Measurements from ENCODE around the gene MDM1. TPM values are rescaled to one million over a fixed set of nuclear protein-coding genes. Genes with fewer than 3 reads are reported as not detected.

The MDM1 gene
- total RNA-seq, 1 experiment from 2014 or later = 14.0 TPM

- no peaks in the 10 kb centered on the region for H4K20me1 ChIP-seq (ENCODE audit: insufficient read depth)
- H3K9me2 ChIP-seq (ENCODE audit: insufficient read depth) = 0 out of 2 replicates have a peak, but pooled peaks cover 4% of the 10 kb centered on the region
- intact Hi-C loops (cut with micrococcal nuclease; ENCODE audit: unreplicated experiment) = no loop called here
- no peak overlapping the region for H3K27ac ChIP-seq
- H3K27me3 ChIP-seq (ENCODE audit: insufficient read depth, low read depth) = no peaks in the 10 kb centered on the region
- H3K4me2 ChIP-seq = no peak overlapping the region
- H3K79me2 ChIP-seq (ENCODE audit: low read depth) = no peaks in the 10 kb centered on the region
- no peak for TF ChIP-seq EZH2 (IDR thresholded peaks at IDR 0.05; ENCODE audit: low read depth)
- TF ChIP-seq, protein P1, sequence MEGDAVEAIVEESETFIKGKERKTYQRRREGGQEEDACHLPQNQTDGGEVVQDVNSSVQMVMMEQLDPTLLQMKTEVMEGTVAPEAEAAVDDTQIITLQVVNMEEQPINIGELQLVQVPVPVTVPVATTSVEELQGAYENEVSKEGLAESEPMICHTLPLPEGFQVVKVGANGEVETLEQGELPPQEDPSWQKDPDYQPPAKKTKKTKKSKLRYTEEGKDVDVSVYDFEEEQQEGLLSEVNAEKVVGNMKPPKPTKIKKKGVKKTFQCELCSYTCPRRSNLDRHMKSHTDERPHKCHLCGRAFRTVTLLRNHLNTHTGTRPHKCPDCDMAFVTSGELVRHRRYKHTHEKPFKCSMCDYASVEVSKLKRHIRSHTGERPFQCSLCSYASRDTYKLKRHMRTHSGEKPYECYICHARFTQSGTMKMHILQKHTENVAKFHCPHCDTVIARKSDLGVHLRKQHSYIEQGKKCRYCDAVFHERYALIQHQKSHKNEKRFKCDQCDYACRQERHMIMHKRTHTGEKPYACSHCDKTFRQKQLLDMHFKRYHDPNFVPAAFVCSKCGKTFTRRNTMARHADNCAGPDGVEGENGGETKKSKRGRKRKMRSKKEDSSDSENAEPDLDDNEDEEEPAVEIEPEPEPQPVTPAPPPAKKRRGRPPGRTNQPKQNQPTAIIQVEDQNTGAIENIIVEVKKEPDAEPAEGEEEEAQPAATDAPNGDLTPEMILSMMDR (conservative IDR thresholded peaks at IDR 0.05) = no peak
- no peak for DNase-seq
- no peaks in the 10 kb centered on the region for H3F3A ChIP-seq (ENCODE audit: insufficient read depth, low read depth)
- POLR2A ChIA-PET (ENCODE audit: unreplicated experiment) = no interaction called here
- H2AFZ ChIP-seq = no peak overlapping the region
- H3K9me3 ChIP-seq (ENCODE audit: insufficient read depth, low read depth) = no peaks in the 10 kb centered on the region
- CTCF ChIA-PET = no interaction called here
- no TSS peak for BruUV-seq (replicated peaks)
- H3K4me1 ChIP-seq (replicated peaks; ENCODE audit: insufficient read depth) = peaks cover 11% of the 10 kb centered on the region; the same call in 1 of the 2 replicates
- H3K4me3 ChIP-seq = no peak overlapping the region
- no peaks in the 10 kb centered on the region for H3K36me3 ChIP-seq (ENCODE audit: low read depth)
Measured at GRCh38 chr12:68294251-68294650, 37.9 kb downstream of the MDM1 start.

- intact Hi-C loops (cut with micrococcal nuclease; ENCODE audit: unreplicated experiment) = no loop called here
- TF ChIP-seq, protein P1 (conservative IDR thresholded peaks at IDR 0.05) = no peak
- TF ChIP-seq EZH2 (IDR thresholded peaks at IDR 0.05; ENCODE audit: low read depth) = no peak
- 0 out of 2 replicates have a peak, but pooled peaks cover 4% of the 10 kb centered on the region for H3K9me2 ChIP-seq (ENCODE audit: insufficient read depth)
- ChIA-PET POLR2A (ENCODE audit: unreplicated experiment) (interaction anchor here (0.7 kb wide), 1 partner anchor 22 kb away, joined by 8 read pairs; no protein-coding TSS in a partner anchor), CTCF (no interaction called here)
- no peak overlapping the region for H3K4me2 ChIP-seq
- H3K9me3 ChIP-seq (ENCODE audit: insufficient read depth, low read depth) = no peaks in the 10 kb centered on the region
- no peak for DNase-seq
- BruUV-seq (replicated peaks) = no TSS peak
- H3K4me1 ChIP-seq (replicated peaks; ENCODE audit: insufficient read depth) = peaks cover 11% of the 10 kb centered on the region; the same call in 1 of the 2 replicates
- H3F3A ChIP-seq (ENCODE audit: insufficient read depth, low read depth) = no peaks in the 10 kb centered on the region
- H4K20me1 ChIP-seq (ENCODE audit: insufficient read depth) = no peaks in the 10 kb centered on the region
- no peak overlapping the region for H3K4me3 ChIP-seq
- no peaks in the 10 kb centered on the region for H3K36me3 ChIP-seq (ENCODE audit: low read depth)
- no peaks in the 10 kb centered on the region for H3K27me3 ChIP-seq (ENCODE audit: insufficient read depth, low read depth)
- H3K79me2 ChIP-seq (ENCODE audit: low read depth) = no peaks in the 10 kb centered on the region
- no peak overlapping the region for H2AFZ ChIP-seq
- no peak overlapping the region for H3K27ac ChIP-seq
Measured at GRCh38 chr12:68293347-68293746, 38.8 kb downstream of the MDM1 start.

- H3K27me3 ChIP-seq (ENCODE audit: insufficient read depth, low read depth) = no peaks in the 10 kb centered on the region
- no TSS peak for BruUV-seq (replicated peaks)
- no peak for DNase-seq
- CTCF ChIA-PET = no interaction called here
- no peak overlapping the region for H3K4me2 ChIP-seq
- no peaks in the 10 kb centered on the region for H3K36me3 ChIP-seq (ENCODE audit: low read depth)
- intact Hi-C loops (cut with micrococcal nuclease; ENCODE audit: unreplicated experiment) = no loop called here
- no peak overlapping the region for H2AFZ ChIP-seq
- no peaks in the 10 kb centered on the region for H3K79me2 ChIP-seq (ENCODE audit: low read depth)
- H3K4me3 ChIP-seq = no peak overlapping the region
- H3K9me3 ChIP-seq (ENCODE audit: insufficient read depth, low read depth) = no peaks in the 10 kb centered on the region
- no peak overlapping the region for H3K27ac ChIP-seq
- POLR2A ChIA-PET (ENCODE audit: unreplicated experiment) = no interaction called here
- TF ChIP-seq, protein P1 (conservative IDR thresholded peaks at IDR 0.05) = no peak
- H3K4me1 ChIP-seq (replicated peaks; ENCODE audit: insufficient read depth) = peaks cover 11% of the 10 kb centered on the region; the same call in 1 of the 2 replicates
- H4K20me1 ChIP-seq (ENCODE audit: insufficient read depth) = no peaks in the 10 kb centered on the region
- no peaks in the 10 kb centered on the region for H3F3A ChIP-seq (ENCODE audit: insufficient read depth, low read depth)
- 0 out of 2 replicates have a peak, but pooled peaks cover 4% of the 10 kb centered on the region for H3K9me2 ChIP-seq (ENCODE audit: insufficient read depth)
Measured at GRCh38 chr12:68292151-68292943, 39.8 kb downstream of the MDM1 start.
